Right forelimb (tissue), 1 donor: Measurements from ENCODE around the gene NELL1.
"Not testable (repeated sequence)": the region's sequence is repeated elsewhere in the genome, so short reads cannot be mapped to it uniquely, and the experiment has no call there.

Experiments
- DNase-seq: peaks from one replicate; pipeline ENCODE4 v3.0.0-alpha.2; 2018

The NELL1 gene

GRCh38 chr11:21258414-21258813 lies 589.0 kb downstream of the NELL1 start:
- DNase-seq, result no peak

- no peak for DNase-seq
Observed at GRCh38 chr11:21260101-21260500, 590.7 kb downstream of the NELL1 start.

DNA sequence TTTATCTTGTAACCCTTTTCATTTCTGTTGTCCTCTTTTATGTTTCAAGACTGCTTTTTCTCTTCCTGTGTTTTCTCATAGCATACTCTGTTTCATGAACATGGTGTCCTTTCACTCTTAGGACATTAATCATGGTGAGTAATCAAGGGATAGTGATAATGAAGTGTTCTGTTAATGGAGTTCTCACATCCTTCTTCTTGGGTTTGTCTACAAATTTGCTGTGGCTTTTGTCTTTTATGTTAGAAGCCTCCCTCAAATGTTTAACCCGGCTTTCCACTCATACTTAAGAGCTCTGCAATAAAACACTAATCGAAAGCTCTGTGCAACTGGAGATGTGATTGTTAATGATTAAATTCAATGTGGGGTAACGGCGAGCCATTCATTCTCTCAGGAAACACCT lies 593.6 kb downstream of the NELL1 start:
- DNase-seq, result no peak

GRCh38 chr11:21264125-21264524 lies 594.7 kb downstream of the NELL1 start:
- no peak for DNase-seq

DNA sequence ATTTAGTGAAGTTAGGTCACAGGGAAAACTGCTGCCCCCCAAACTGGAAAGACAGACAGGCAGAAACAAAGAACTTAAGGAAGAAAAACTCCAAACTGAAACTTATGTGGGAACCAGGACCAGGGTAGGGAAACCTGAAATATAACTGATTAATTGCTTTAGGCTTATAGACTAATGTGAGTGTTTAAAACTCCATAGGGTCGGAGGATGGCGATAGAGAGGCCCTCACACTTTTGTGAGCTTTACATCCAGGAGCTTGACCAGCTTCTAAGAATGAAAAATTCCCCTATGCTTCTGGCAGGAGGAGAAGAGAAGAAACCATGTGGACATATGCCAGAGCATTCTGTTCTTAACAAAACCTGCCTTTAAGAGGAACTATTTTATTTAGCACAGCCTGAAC lies 598.6 kb downstream of the NELL1 start:
- DNase-seq, result no peak

DNA sequence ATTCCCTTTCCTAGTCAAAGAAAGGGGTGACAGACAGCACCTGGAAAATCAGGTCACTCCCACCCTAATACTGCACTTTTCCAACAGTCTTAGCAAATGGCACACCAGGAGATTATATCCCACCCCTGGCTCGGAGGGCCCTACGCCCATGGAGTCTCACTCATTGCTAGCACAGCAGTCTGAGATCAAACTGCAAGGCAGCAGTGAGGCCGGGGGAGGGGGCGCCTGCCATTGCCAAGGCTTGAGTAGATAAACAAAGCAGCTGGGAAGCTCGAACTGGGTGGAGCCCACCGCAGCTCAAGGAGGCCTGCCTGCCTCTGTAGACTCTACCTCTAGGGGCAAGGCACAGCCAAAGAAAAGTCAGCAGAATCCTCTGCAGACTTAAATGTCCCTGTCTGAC lies 602.8 kb downstream of the NELL1 start:
- not testable (repeated sequence) for DNase-seq

- no peak for DNase-seq
Observed at GRCh38 chr11:21278840-21279239, 609.5 kb downstream of the NELL1 start.

GRCh38 chr11:21285104-21285503 lies 615.7 kb downstream of the NELL1 start:
- DNase-seq, result no peak

GRCh38 chr11:21289686-21290085 lies 620.3 kb downstream of the NELL1 start:
- no peak for DNase-seq

DNA sequence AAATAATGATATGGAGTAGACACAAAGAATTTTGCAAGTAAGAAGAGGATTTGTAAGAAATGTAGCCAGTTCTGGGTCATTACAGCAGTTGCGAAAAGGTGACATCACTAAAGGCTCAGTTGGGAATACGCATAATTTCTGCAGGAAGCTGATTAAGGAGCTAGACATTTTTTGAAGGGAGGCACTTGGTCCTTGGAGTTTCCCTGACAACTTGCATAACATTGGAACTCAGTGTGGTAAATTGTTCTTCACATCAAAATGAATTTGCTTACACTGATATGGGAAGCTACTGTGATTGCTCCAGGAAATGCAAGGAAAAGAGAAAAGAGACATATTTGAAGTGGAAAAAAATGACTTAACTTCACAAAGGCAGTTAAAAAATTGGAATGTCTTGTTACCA lies 626.1 kb downstream of the NELL1 start:
- DNase-seq, result no peak

DNA sequence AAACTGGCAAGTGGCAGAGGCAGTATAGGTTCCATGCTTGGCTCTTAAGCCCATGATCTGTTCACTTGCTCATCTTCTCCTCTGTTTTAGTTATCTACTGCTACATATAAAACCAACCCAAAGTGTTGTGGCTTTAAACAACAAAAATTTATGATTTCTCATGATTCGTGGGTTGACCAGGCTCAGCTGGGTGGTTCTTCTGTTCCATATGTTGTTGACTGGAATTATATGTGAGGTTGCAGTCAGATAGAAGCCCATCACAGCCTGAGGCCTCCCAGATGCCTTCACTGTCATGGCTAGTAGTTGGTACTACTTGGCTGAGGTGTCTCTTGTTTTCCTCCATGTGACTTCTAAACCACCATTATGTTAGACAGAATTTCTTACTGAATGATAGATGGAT lies 632.6 kb downstream of the NELL1 start:
- DNase-seq, result no peak

GRCh38 chr11:21306739-21307358 lies 637.5 kb downstream of the NELL1 start:
- no peak for DNase-seq

- DNase-seq, result no peak
Observed at GRCh38 chr11:21307874-21308273, 638.5 kb downstream of the NELL1 start.

- DNase-seq, result no peak
Observed at GRCh38 chr11:21316591-21316990, 647.2 kb downstream of the NELL1 start.

GRCh38 chr11:21321072-21321471 lies 651.7 kb downstream of the NELL1 start:
- DNase-seq, result no peak

GRCh38 chr11:21321530-21321929 lies 652.1 kb downstream of the NELL1 start:
- no peak for DNase-seq

- no peak for DNase-seq
Observed at GRCh38 chr11:21323617-21324016, 654.2 kb downstream of the NELL1 start.

- no peak for DNase-seq
Observed at GRCh38 chr11:21343204-21343603, 673.8 kb downstream of the NELL1 start.

GRCh38 chr11:21346361-21346760 lies 677.0 kb downstream of the NELL1 start:
- no peak for DNase-seq

DNA sequence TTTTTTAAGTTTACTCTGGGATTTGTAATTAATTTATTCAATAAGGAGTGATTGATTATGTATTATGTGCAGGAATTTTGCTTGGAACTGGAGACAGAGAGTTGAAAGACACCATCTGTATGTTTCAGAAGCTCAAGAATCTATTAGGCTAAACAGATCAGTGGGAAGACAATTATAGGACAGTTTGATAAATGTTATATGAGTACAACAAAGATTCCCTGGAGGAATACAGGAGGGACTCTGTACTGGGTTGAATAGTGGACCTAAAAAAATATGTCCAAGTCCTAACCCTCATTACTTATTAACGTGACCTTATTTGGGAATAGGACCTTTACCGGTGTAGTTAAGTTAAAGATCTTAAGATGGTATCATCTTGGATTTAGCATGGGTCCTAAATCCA lies 681.2 kb downstream of the NELL1 start:
- DNase-seq, result no peak

GRCh38 chr11:21353425-21353824 lies 684.0 kb downstream of the NELL1 start:
- no peak for DNase-seq

GRCh38 chr11:21364866-21365624 lies 695.7 kb downstream of the NELL1 start:
- DNase-seq, result no peak

DNA sequence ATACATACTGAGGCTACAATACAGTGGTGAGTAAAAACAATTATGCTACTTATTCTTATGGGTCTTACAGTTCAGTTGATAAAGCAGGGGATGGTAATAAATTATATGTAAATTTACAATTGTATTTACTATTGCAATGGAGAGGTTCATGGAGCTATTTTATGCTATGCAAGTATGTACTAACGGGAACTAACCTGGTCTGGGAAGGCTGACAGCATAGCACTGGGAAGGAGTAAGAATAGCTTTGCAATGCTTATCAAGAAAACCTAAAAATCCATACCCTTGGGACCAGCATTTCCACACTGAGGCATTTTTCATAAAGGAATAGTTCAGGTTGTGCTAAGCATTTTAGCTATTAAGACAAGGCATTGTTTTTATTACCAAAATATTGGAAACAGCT lies 700.6 kb downstream of the NELL1 start:
- no peak for DNase-seq

GRCh38 chr11:21371044-21371443 lies 701.7 kb downstream of the NELL1 start:
- no peak for DNase-seq

- DNase-seq, result no peak
Observed at GRCh38 chr11:21372672-21373071, 703.3 kb downstream of the NELL1 start.
